Stimulated activated CD4-positive, alpha-beta T cell treated with anti-CD3 and anti-CD28 coated beads, Interleukin-4, amount 100 ng/mL, for 24 hours (primary cell): ENCODE results near the gene DIO3.

Experiments used
- DNase-seq: peaks from one replicate; pipeline ENCODE4 v3.0.0-alpha.2; 2020

The DIO3 gene

DNA sequence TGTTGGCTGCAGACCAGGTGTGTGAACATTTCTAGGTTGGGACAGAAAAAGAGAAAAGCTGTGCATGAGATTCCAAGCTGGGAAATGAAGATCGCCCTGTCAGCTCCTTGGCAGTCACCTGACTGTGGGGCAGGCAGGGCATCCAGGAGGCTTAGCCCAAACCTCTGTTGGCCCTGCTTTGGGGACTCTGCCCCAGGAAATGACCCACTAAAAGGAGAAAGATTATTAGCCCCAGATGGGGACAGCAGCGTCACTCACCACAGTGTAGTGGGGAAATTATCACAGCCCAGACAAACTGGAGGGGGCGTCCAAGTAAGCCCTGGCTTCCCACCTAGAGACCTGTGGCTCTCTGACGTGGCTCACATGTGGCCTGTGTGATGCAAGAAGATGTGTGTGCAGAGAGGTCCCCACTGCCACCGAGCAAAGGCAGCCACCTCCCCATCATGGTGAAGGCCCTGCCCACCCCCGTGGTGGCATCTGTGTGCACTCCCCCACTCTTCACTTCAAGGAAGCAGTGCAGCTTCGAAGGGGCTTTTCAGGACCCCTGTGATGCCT, 39.1 kb downstream of the DIO3 start:
- no peak for DNase-seq

DNA sequence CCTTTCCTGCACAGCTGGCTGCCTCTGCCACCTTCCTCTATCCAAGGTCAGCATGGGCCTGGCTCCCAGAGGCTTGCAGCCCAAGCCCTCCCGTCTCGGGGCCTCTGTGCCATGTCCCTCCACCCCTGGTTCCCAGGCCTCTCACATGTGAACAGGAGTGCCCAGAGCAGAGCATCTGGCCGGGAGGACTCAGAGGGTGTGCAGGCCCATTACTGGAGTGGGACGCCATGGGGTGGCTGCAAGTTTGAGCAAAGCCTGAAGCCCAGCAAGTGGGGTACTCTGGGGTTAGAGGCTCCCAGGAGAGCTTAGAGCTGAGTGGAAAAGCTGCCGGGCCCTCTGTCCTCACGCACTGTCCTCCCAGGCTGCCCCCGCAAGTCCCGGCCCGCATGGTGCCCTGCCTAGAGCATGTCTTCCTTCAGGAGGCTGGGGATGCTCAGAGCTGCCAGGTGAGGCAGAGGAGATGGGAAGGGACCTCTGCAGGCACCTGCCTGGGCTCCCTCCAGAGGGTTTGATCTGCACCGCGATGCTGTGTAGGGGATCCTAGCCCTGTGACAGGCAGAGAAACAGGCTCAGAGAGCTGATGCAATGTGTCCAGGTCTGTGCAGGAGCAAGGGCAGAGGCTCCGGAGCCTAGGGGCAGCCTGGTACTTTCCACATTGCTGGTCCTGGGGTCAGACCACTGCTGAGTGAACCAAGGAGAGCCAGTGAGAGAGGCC, 39.8 kb downstream of the DIO3 start:
- no peak for DNase-seq

DNA sequence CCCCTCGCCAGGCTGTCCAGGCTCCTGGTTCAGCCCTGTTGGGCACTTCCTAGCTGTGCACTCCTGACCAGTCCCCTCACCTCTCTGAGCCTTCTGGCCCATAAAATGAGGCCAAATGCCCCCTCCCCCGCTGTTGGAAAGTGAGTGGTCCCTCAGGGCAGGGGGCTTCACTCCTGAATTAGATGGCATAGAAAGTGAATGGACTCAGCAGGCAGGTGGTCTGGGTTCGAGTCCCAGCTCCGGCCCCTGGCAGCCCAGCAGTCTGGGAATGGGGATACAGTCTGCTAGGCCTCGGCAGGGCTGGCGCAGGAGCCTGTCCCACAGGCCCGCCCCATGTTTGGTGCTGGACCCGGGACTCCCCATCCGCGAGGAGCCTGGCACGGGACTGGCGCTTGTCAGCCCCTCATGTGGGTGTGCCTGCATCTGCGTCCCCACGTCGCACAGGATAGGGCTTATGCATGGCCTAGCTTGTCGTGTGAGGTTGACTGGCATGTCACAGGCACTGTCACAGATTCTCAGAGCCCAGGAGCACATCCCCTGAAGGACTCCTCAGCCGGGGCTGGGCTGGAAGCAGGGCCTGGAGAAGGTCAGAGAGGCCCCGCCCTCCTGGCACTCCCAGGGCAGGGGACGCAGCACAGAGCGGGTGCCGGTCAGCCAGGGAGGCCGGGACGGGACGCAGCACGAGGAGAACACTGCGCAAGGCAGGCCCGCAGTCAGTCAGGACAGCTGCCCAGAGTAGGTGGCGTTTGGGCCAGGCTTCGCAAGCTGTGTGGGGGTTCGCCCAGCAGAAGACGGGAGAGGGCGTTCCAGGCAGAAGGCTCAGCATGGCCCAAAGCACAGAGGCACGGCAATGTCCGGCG, 40.5 kb downstream of the DIO3 start:
- DNase-seq, result no peak

DNA sequence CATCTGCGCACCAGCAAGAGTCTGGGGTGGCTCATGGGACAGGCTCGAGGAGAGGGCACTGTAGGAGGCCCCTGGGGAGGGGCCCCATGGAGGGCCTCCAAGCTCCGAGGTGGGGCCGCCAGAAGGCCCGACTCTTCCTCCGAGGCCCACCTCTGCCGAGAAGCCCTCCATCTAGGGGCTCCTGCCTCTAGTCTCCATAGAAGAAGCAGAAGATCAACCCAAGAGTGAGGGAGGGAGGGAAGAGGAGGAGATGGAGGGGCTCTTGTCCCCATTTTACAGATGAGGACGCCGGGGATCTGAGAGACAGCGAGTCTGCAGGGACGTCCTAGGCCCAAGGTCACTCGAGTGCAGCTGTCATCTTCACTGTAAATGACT, 41.2 kb downstream of the DIO3 start:
- DNase-seq, result no peak

DNA sequence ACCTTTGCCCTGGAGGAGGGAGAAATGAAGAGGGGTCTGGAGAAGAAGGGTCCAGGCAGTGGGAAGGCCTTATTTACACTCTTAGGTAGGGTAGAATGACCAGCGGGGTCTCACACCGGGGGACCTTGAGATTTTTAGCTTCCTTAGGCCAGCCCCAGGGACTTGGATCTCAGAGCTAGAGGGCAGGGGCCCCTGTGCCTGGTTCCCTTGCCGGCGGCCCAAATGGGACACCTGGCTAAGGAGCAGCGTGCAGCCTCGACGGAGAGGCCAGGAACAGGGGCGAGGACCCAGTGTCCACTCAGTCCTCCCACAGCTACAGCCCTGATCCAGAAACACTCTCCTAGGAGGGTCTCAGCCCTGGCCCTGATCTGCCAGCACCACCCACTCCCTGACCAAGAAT, 41.8 kb downstream of the DIO3 start:
- DNase-seq, result no peak

DNA sequence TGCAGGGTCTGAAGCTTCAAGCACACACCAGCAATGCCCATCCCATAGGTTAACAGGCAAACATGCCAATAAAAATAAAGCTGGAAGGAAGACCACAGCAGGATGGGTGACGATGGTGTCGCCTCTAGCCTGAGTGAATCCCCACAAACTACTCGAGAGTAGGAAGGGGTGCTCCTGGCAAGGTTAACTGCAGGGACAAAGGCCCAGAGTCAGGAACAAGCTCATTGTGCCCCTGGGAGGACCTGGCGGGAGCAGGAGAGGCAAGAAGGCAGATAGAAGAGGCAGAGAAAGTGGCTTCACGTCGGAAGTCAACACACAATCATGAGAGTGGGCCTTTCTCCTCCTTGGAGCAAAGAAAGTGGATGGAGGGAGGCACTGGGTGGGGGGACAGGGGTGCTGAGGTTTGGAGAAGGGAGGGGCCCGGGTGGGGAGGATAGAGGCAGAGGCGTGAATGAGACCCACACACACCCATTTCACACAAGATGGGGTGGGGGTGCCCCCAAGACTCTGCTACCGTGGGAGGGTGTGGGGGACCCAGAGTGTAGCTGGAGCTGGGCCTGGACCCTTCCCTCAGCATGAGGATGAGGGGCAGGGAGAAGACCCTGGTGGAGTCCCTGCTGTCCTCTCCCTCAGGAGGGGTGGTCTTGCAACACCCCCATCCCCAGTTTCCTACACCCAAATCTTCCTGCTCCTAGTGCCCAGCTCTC, 43.1 kb downstream of the DIO3 start:
- DNase-seq, result no peak

DNA sequence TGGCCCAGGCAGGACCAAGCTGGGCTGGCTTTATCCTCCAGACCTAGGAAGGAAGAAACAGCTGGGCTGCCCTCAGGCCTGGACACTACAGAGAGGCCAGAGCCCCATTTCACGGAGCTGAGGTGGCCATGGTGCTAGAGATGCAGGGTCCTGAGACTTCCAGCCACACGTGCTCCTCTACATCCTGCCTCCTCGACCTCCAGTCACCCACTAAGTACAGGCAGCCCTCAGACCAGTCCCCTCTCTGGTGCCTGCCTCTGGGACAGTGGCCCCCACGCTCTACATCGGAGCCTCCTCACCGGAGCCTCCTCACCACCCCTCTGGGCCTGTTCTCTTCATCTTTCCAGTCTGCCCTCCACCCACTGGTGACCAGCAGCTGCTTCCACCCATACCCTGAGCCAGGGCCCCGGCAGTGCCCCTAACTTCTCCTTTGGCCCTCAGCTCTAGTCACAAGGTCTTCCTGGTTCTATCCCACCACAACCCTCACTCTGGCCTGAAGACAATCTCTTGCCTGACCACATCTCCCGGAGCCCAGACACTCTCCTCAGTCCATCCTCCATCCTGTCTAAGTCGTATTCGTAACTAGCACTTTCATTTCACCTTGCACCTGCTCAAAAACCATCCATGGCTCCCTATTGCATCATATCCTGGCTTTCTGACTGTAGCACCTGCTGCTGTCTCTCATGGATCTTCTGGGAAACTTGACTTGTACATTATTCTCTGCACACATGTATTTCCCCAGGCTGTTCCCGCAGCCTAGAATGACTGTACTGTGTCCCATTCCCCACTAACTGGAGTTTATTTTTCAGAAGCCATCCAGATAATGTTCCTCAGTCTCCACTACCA, 43.9 kb downstream of the DIO3 start:
- DNase-seq, result no peak

DNA sequence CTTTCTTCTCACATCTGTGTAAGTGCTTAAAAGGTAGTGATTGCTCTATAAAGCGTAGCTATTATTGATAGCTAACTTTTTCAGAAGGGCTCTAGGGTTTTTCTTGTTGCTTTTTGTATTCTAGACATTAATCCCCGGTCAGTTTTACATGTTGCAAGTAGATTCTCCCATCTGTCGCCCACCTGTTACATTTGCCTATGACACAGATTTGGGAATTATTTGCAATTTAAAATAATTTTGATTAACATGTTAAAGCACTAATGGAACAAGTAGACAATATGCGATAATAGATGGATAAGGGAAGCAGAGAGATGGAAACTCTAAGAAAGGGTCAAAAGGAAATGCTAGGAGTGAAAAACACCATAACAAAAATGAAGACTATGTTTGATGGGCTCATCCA, 44.5 kb downstream of the DIO3 start:
- DNase-seq, result no peak
